ENCODE measurements around the gene SMAD2.

Gene SMAD2

GRCh38 chr18:47815486-47816270 lies 114.8 kb downstream of the SMAD2 start:
- POLR2A ChIA-PET = no interaction called here
- CTCF ChIA-PET = interaction anchor here (1.0 to 1.3 kb wide), 4 partner anchors 9 to 196 kb away, joined by 3 to 4 read pairs (median 3); no protein-coding TSS in a partner anchor
- TF ChIP-seq CTCF (IDR thresholded peaks at IDR 0.05; ENCODE audit: control extremely low read depth, extremely low read depth, low read depth, missing control alignments) = no peak
- no peak for DNase-seq (ENCODE audit: extremely low spot score)

DNA sequence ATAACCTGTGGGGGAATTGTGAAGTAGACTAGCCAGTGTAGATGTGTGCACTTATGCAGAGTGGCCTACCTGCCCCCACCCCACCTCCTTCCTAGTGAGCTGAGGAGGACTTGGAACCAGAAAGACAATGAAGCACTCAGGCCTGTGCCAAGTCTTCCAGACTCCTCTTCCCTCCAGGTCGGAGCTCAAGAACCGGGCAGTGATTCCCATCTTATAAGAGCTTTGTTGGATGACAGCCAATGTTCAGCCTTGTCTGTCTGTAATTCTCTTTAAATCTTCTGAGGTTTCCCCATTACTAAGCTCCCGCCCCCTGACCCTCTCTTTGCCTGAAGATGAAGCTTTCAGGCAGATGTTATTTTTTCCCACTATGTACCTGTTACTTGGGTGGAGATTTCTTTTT lies 121.0 kb downstream of the SMAD2 start:
- ChIA-PET CTCF (interaction anchor here (0.8 kb wide), 1 partner anchor 238 kb away, joined by 3 read pairs; no protein-coding TSS in a partner anchor), POLR2A (no interaction called here)
- DNase-seq (ENCODE audit: extremely low spot score) = no peak
- TF ChIP-seq CTCF (IDR thresholded peaks at IDR 0.05; ENCODE audit: control extremely low read depth, extremely low read depth, low read depth, missing control alignments) = no peak

GRCh38 chr18:47802802-47803201 lies 127.7 kb downstream of the SMAD2 start:
- no peak for TF ChIP-seq CTCF (IDR thresholded peaks at IDR 0.05; ENCODE audit: control extremely low read depth, extremely low read depth, low read depth, missing control alignments)
- CTCF ChIA-PET = no interaction called here
- DNase-seq (ENCODE audit: extremely low spot score) = no peak
- POLR2A ChIA-PET = no interaction called here

DNA sequence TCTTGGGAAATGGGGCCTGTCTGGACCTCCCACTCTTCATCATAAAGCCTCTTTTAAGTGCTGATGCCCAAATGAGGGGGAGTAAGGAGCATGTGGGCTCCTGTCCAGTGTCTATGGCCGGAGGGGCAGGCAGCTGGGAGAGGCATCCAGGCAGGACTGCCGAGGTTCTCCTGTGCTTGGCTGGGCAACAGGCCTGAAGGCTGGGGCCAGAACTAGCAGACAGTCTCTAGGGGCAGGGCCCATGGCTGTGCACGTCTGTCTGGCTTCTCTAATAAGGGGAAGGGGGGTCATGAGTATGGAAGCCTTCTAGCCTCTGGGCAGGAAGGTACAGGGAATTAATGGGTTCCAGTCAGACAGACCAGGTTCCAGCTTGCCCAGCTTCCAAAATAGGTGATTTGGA lies 128.6 kb downstream of the SMAD2 start:
- DNase-seq (ENCODE audit: extremely low spot score) = no peak
- TF ChIP-seq CTCF (IDR thresholded peaks at IDR 0.05; ENCODE audit: control extremely low read depth, extremely low read depth, low read depth, missing control alignments) = no peak
- ChIA-PET CTCF (no interaction called here), POLR2A (no interaction called here)

DNA sequence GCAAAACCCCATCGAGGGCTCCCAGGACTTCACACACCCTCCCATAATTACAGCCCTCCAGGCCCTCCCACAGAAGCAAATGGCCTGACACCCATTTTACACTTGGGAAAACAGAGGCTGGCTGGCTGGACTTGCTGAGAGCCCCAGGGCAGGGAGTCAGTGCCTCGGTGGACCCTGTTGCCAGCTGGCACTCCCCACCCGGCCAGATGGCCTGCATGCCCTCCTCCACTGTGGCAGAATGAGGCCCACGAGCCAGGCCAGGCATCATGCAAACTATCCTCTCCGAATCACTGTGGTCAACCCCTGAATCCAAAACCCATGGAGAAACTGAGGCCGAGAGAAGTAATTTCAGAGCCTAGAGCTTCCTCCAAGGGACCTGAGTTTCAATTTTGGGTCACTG lies 129.7 kb downstream of the SMAD2 start:
- DNase-seq (ENCODE audit: extremely low spot score) = no peak
- POLR2A ChIA-PET = no interaction called here
- CTCF ChIA-PET = no interaction called here
- no peak for TF ChIP-seq CTCF (IDR thresholded peaks at IDR 0.05; ENCODE audit: control extremely low read depth, extremely low read depth, low read depth, missing control alignments)

- ChIA-PET POLR2A (no interaction called here), CTCF (interaction anchor here (1.3 kb wide), 1 partner anchor 27 kb away, joined by 3 read pairs; no protein-coding TSS in a partner anchor)
- DNase-seq (ENCODE audit: extremely low spot score) = no peak
- no peak for TF ChIP-seq CTCF (IDR thresholded peaks at IDR 0.05; ENCODE audit: control extremely low read depth, extremely low read depth, low read depth, missing control alignments)
These were observed 130.2 kb downstream of the SMAD2 start for GRCh38 chr18:47800248-47800647.

Measured in GM10248 (cell line).